GM12878 (cell line): ENCODE data around the gene ZSCAN9. TPM values are rescaled to one million over a fixed set of nuclear protein-coding genes. Genes with fewer than 3 reads are reported as not detected.
A peak's percentile ranks its signal among the peaks of the same experiment; 100 is the strongest.

ENCODE experiments used
- ATAC-seq: fragments of 200-7000 bp; cut with Tn5 transposase; 3 replicates; pipeline ENCODE4 v1.9.1; 2020; ENCODE audit warnings: mild to moderate bottlenecking, moderate library complexity
- BruUV-seq: library from RNA; stranded (reverse); fragments of 400-500 nt; replicated peaks from 2 replicates; lab custom pipeline; 2021; lab: Mats Ljungman, UMichigan
- CTCF ChIA-PET: fragments of 300-600 bp; sonication (Branson Sonifier 250); formaldehyde crosslinking; extraction: SDS; loops from one replicate; lab custom pipeline; 2021; ENCODE audit warnings: inconsistent platforms; lab: Yijun Ruan, JAX
- POLR2A ChIA-PET: fragments of 350-600 bp; formaldehyde crosslinking; extraction: SDS; loops from one replicate; lab custom pipeline; 2021; ENCODE audit warnings: inconsistent platforms; lab: Charles Lee
- RAD21 ChIA-PET: fragments of 300-600 bp; sonication (Branson Sonifier 250); formaldehyde crosslinking; loops from one replicate; lab custom pipeline; 2023; ENCODE audit warnings: antibody characterized with exemption; ENCODE audit not compliant: unreplicated experiment; lab: Charles Lee
- SMC1A ChIA-PET: fragments of 300-600 bp; sonication (Branson Sonifier 250); formaldehyde crosslinking; loops from one replicate; lab custom pipeline; 2023; ENCODE audit not compliant: unreplicated experiment, uncharacterized antibody; lab: Charles Lee
- DNase-seq: peaks from one replicate; pipeline ENCODE4 v3.0.0-alpha.2; 2011; ENCODE audit warnings: low read depth, low spot score
- FAIRE-seq: peaks from 3 replicates; lab custom pipeline; 2011; peaks lifted over from hg19 to GRCh38; lab: Jason Lieb, UNC
- H2AFZ ChIP-seq: 2 replicates; pipeline ENCODE4 v1.6.0; 2011; ENCODE audit warnings: low read depth, low read length, control low read depth; ENCODE audit not compliant: control insufficient read depth
- H3K27ac ChIP-seq: 2 replicates; pipeline ENCODE4 v1.5.1; 2011; ENCODE audit warnings: control low read depth; ENCODE audit not compliant: control insufficient read depth, insufficient read depth
- H3K27me3 ChIP-seq, 2 experiments: replicated peaks in 1 of 2; 2 replicates each; pipeline versions ENCODE4 v1.6.0 to v1.6.1; 2011; ENCODE audit warnings: low read length in 1 of 2; ENCODE audit not compliant: control insufficient read depth in 2 of 2, insufficient read depth in 2 of 2
- H3K36me3 ChIP-seq, 2 experiments: 2 replicates each; pipeline ENCODE4 v1.5.1; 2011; ENCODE audit warnings: low read length in 1 of 2; ENCODE audit not compliant: control insufficient read depth in 2 of 2, insufficient read depth in 2 of 2
- H3K4me1 ChIP-seq: 2 replicates; pipeline ENCODE4 v1.6.1; 2011; ENCODE audit warnings: mild to moderate bottlenecking, low read length, moderate library complexity, mixed read lengths; ENCODE audit not compliant: control insufficient read depth, insufficient read depth
- H3K4me2 ChIP-seq: 2 replicates; pipeline ENCODE4 v1.6.0; 2011; ENCODE audit warnings: control low read depth; ENCODE audit not compliant: control insufficient read depth, insufficient read depth
- H3K4me3 ChIP-seq: fragments of 200-600 bp; sonication (generic); 2 replicates; pipeline ENCODE4 v1.5.1; 2016
- H3K79me2 ChIP-seq: 2 replicates; pipeline ENCODE4 v1.6.0; 2011; ENCODE audit warnings: low read length; ENCODE audit not compliant: control insufficient read depth, insufficient read depth
- H3K9ac ChIP-seq: 2 replicates; pipeline ENCODE4 v1.8.0; 2011; ENCODE audit warnings: low read length, control low read depth, mixed read lengths; ENCODE audit not compliant: control insufficient read depth, insufficient read depth
- H3K9me3 ChIP-seq: replicated peaks from 3 replicates; pipeline ENCODE4 v1.5.1; 2011; ENCODE audit warnings: mild to moderate bottlenecking, low read length; ENCODE audit not compliant: control insufficient read depth, insufficient read depth
- H4K20me1 ChIP-seq: 2 replicates; pipeline ENCODE4 v1.6.0; 2011; ENCODE audit not compliant: control insufficient read depth, insufficient read depth
- ATF7 ChIP-seq: fragments of 450-650 bp; IDR thresholded peaks from 2 replicates; pipeline ENCODE4 v1.6.1; 2016; ENCODE audit warnings: low read depth, mild to moderate bottlenecking
- EZH2 ChIP-seq: IDR thresholded peaks from 2 replicates; pipeline ENCODE4 v1.6.1; 2012; ENCODE audit warnings: low read depth, mild to moderate bottlenecking, control low read depth, inconsistent platforms, low read length, borderline replicate concordance; ENCODE audit not compliant: control insufficient read depth
- GABPA ChIP-seq: IDR thresholded peaks from 2 replicates; pipeline ENCODE4 v1.6.1; 2014; ENCODE audit warnings: antibody characterized with exemption, low read depth, mild to moderate bottlenecking, inconsistent platforms
- HDAC2 ChIP-seq: fragments of 200-600 bp; sonication (generic); IDR thresholded peaks from 2 replicates; pipeline ENCODE4 v1.6.1; 2017
- IRF3 ChIP-seq: fragments of 450-650 bp; IDR thresholded peaks from 2 replicates; pipeline ENCODE4 v1.6.1; 2014; ENCODE audit warnings: mild to moderate bottlenecking
- IRF4 ChIP-seq: IDR thresholded peaks from 2 replicates; pipeline ENCODE4 v1.6.1; 2011; ENCODE audit warnings: low read depth, low read length
- MLLT1 ChIP-seq: fragments of 450-650 bp; IDR thresholded peaks from 2 replicates; pipeline ENCODE4 v1.6.1; 2016; ENCODE audit warnings: mild to moderate bottlenecking
- POU2F2 ChIP-seq: IDR thresholded peaks from 3 replicates; pipeline ENCODE4 v1.6.1; 2011; ENCODE audit warnings: low read depth, mild to moderate bottlenecking, low read length, borderline replicate concordance
- SMARCA5 ChIP-seq: fragments of 450-650 bp; IDR thresholded peaks from 2 replicates; pipeline ENCODE4 v1.6.1; 2017; ENCODE audit warnings: mild to moderate bottlenecking
- SP1 ChIP-seq: IDR thresholded peaks from one replicate; pipeline ENCODE4 v1.6.1; 2011; ENCODE audit warnings: low read depth, low read length
- SREBF2 ChIP-seq: IDR thresholded peaks from 2 replicates; pipeline ENCODE4 v1.6.1; 2012; ENCODE audit warnings: mild to moderate bottlenecking, low read length
- ZNF687 ChIP-seq: fragments of 450-650 bp; IDR thresholded peaks from 2 replicates; pipeline ENCODE4 v1.6.1; 2017; ENCODE audit warnings: mild to moderate bottlenecking, moderate library complexity
- WGBS: methylation state at CpG from one replicate; pipeline ENCODE4 v1.1.6; 2016; ENCODE audit warnings: low lambda C conversion rate; ENCODE audit not compliant: insufficient replicate concordance, insufficient coverage; ENCODE audit errors: missing lambda C conversion rate; 5-methylcytosine and 5-hydroxymethylcytosine counted together
- in situ Hi-C: fragments of 300-500 bp; cut with MboI; formaldehyde crosslinking; loops from 9 replicates; pipeline ENCODE4 v1.14.3; 2018; ENCODE audit warnings: mixed read lengths
- intact Hi-C: fragments of 100-400 bp; cut with micrococcal nuclease; formaldehyde crosslinking; loops from one replicate; pipeline ENCODE4 v1.14.2; 2022; ENCODE audit not compliant: unreplicated experiment
- polyA plus RNA-seq, 11 experiments: library from polyadenylated mRNA; depleted of rRNA in 4 of 11; unstranded in 6 of 11; stranded (reverse) in 5 of 11; fragments of >200 nt; fragmentation: Nextera tagmentation in 4 of 11; fragmentation: Illumina TruSeq in 1 of 11; extraction: Ambion mirVana in 4 of 11; extraction: Trizol in 1 of 11; gene quantifications; 1 replicate in 1 of 11; 2 replicates in 10 of 11; pipeline versions ENCODE4 v1.2.1 to v1.2.3, GENCODE V29; 2011 to 2016; ENCODE audit warnings: inconsistent platforms in 2 of 11, missing spikeins in 2 of 11, low read depth in 1 of 11
- total RNA-seq, 4 experiments: library from RNA; depleted of rRNA in 3 of 4; stranded (reverse); fragments of >200 nt in 3 of 4; fragmentation: Illumina TruSeq in 1 of 4; extraction: Trizol in 1 of 4; gene quantifications; 2 replicates each; pipeline versions ENCODE4 v1.2.1 to v1.2.3, GENCODE V29; 2013 to 2021

Gene ZSCAN9
- total and polyA plus RNA-seq, 10 of the 15 experiments (the other 5 are each of a cell fraction or from before 2014, with no cell fraction given), result 8.1 to 28.7 (median 17.4) TPM

GRCh38 chr6:28266962-28267694 is 42.1 kb downstream of the ZSCAN9 start, which contains the start of gene ZSCAN26:
Gene ZSCAN26 (plus strand): TSS chr6:28267143. CDS start chr6:28271920, 4,777 bp downstream.
- RAD21 ChIA-PET, result interaction anchor here (0.6 to 3.3 kb wide), 15 partner anchors 10 to 162 kb away, joined by 3 to 22 read pairs (median 4); partner anchors contain the start of genes PGBD1, ZKSCAN3, ZKSCAN4 and ZKSCAN8
- in situ Hi-C loops (no loop called here), intact Hi-C loops (loop anchor here (2.0 to 5.0 kb wide), 3 partner anchors 14 to 90 kb away; partner anchors contain the start of genes ZKSCAN4 and ZSCAN31)
- TF ChIP-seq IRF4 (0 out of 2 replicates have a peak, but pooled peaks have one; percentile 35), POU2F2 (peak; percentile 68; the same call in 2 of the 3 replicates), ATF7 (peak; percentile 46; the same call in 1 of the 2 replicates), GABPA (peak; percentile 57; the same call in 1 of the 2 replicates), EZH2 (no peak), HDAC2 (no peak), SP1 (no peak), MLLT1 (peak; percentile 87), ZNF687 (peak; percentile 78; the same call in 1 of the 2 replicates), IRF3 (no peak), SREBF2 (no peak), SMARCA5 (peak; percentile 74; the same call in 1 of the 2 replicates)

More at GRCh38 chr6:28266962-28267694, 42.1 kb downstream of the ZSCAN9 start, which contains the start of gene ZSCAN26:
- H4K20me1 ChIP-seq, result no peaks in the 10 kb centered on the region
- peak within 1 kb of the TSS; percentile 92 for H3K4me2 ChIP-seq
- BruUV-seq, result no TSS peak
- no peaks in the 10 kb centered on the region for H3K27me3 ChIP-seq
- POLR2A ChIA-PET, result interaction anchor here (0.6 to 2.7 kb wide), 10 partner anchors 14 to 126 kb away, joined by 3 to 11 read pairs (median 4); partner anchors contain the start of genes PGBD1, ZKSCAN4, ZKSCAN8 and ZSCAN31
- peak; percentile 98 for ATAC-seq
- CTCF ChIA-PET, result interaction anchor here (0.5 to 2.6 kb wide), 11 partner anchors 10 to 1079 kb away, joined by 3 to 14 read pairs (median 4); no protein-coding TSS in a partner anchor
- WGBS, result 2% methylated on average over 32 of the region's 32 CpGs
- peaks cover 11% of the 10 kb centered on the region for H3K79me2 ChIP-seq
- H3K4me3 ChIP-seq, result peak within 1 kb of the TSS; percentile 96
- H3K9me3 ChIP-seq, result no peaks in the 10 kb centered on the region; the same call in 2 of the 3 replicates
- peak within 1 kb of the TSS; percentile 87 for H2AFZ ChIP-seq
- DNase-seq, result peak; percentile 70
- H3K4me1 ChIP-seq, result no peaks in the 10 kb centered on the region
- SMC1A ChIA-PET, result interaction anchor here (0.8 to 4.0 kb wide), 22 partner anchors 8 to 150 kb away, joined by 3 to 30 read pairs (median 6); partner anchors contain the start of genes PGBD1, ZKSCAN3, ZKSCAN4 and ZSCAN31
- H3K36me3 ChIP-seq, result no peaks in the 10 kb centered on the region
- peak within 1 kb of the TSS; percentile 77 for H3K9ac ChIP-seq
- peak; percentile 79 for FAIRE-seq
- H3K27ac ChIP-seq, result peak within 1 kb of the TSS; percentile 84
